GM18951 (cell line): ENCODE data around the gene ZNF735.
"Not testable (repeated sequence)": the region's sequence is repeated elsewhere in the genome, so short reads cannot be mapped to it uniquely, and the experiment has no call there.

Experiments used
- POLR2A ChIP-seq: IDR thresholded peaks from 4 replicates; pipeline ENCODE4 v1.6.1; 2011; ENCODE audit warnings: mild to moderate bottlenecking; ENCODE audit not compliant: insufficient read length, insufficient read depth; ENCODE audit errors: extremely low read depth
- in situ Hi-C: fragments of 300-500 bp; cut with MboI; formaldehyde crosslinking; loops from one replicate; pipeline ENCODE4 v1.12.0; 2022; ENCODE audit warnings: low sequenced_read_pairs, mixed read lengths, inconsistent platforms; ENCODE audit not compliant: unreplicated experiment

ZNF735 gene

GRCh38 chr7:64223366-64223765, 16.4 kb downstream of the ZNF735 start:
- TF ChIP-seq POLR2A, result no peak
- in situ Hi-C loops, result no loop called here

DNA sequence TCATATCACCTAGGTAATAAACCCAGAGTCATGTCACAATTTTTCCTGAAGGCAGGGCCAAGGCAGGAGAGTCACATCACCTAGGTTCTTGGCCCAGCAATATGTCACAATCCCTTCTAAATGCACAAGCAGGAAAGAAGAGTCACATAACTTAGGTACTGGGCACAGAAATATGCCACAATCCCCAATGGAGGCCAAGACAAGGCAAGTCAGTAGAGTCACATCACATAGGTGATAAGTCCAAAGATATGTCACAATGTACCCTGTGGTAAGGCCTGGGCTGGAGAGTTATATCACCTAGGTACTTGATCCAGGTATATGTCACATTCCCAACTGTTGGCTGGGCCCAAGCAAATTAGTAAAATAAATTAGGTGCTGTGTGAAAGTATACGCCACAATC, 21.2 kb downstream of the ZNF735 start, which contains the start of gene ZNF679:
TSS of gene ZNF679 (plus strand) at position 301 of the 400 bp plus-strand sequence. CDS start 20,644 bp downstream, outside the sequence.
- in situ Hi-C loops, result not testable (repeated sequence)

DNA sequence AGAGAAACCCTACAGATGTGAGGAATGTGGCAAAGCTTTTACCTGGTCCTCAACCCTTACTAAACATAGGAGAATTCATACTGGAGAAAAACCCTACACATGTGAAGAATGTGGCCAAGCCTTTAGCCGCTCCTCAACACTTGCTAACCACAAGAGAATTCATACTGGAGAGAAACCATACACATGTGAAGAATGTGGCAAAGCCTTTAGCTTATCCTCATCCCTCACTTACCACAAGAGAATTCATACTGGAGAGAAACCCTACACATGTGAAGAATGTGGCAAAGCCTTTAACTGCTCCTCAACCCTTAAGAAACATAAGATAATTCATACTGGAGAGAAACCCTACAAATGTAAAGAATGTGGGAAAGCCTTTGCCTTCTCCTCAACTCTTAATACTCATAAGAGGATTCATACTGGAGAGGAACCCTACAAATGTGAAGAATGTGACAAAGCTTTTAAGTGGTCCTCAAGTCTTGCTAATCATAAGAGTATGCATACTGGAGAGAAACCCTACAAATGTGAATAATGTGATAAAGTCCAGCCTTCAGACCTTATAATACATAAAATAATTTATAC, 59.4 kb downstream of the ZNF735 start:
- in situ Hi-C loops, result no loop called here

More for the DNA sequence above, 59.4 kb downstream of the ZNF735 start:
- no peak for TF ChIP-seq POLR2A
